Pancreas (tissue), 10 donors: ENCODE data around the gene COPG2. TPM values are rescaled to one million over a fixed set of nuclear protein-coding genes. Genes with fewer than 3 reads are reported as not detected.
"Not testable (repeated sequence)": the region's sequence is repeated elsewhere in the genome, so short reads cannot be mapped to it uniquely, and the experiment has no call there.

Experiments used
- ATAC-seq, 4 donors: fragments of 200-7000 bp; cut with Tn5 transposase; one replicate each; pipeline versions ENCODE4 v1.8.0 to v1.9.1; 2020; ENCODE audit warnings: mild to moderate bottlenecking in 4 of 4, moderate library complexity in 4 of 4
- DNase-seq, 6 donors: peaks; one replicate each; pipeline ENCODE4 v3.0.0-alpha.2; 2020
- FAIRE-seq: peaks from 2 replicates; lab custom pipeline; 2012; peaks lifted over from hg19 to GRCh38; lab: Jason Lieb, UNC
- H3K27ac ChIP-seq, 4 donors: fragments of 200-600 bp; sonication (generic); 1 replicate in 3 of 4; 2 replicates in 1 of 4; pipeline versions ENCODE4 v1.5.0 to v1.8.0; 2020
- H3K27me3 ChIP-seq, 4 donors: fragments of 200-600 bp; one replicate each; pipeline ENCODE4 v1.8.0; 2021
- H3K36me3 ChIP-seq, 3 donors: fragments of 200-600 bp; sonication (generic) in 1 of 3; one replicate each; pipeline versions ENCODE4 v1.5.0 to v1.8.0; 2020 to 2021
- H3K4me1 ChIP-seq, 3 donors: fragments of 200-600 bp; one replicate each; pipeline ENCODE4 v1.8.0; 2021
- H3K4me3 ChIP-seq, 4 donors: fragments of 200-600 bp; sonication (generic) in 2 of 4; one replicate each; pipeline versions ENCODE4 v1.5.0 to v1.8.0; 2020 to 2021
- H3K9me3 ChIP-seq, 4 donors: fragments of 200-600 bp; one replicate each; pipeline ENCODE4 v1.8.0; 2021
- WGBS, 2 donors: extraction: QIAGEN DNeasy Blood & Tissue Kit; methylation state at CpG; one replicate each; pipeline ENCODE4 v1.1.7; 2013; 5-methylcytosine and 5-hydroxymethylcytosine counted together
- intact Hi-C, 3 donors: fragments of 100-400 bp; cut with DNase I; formaldehyde crosslinking; loops; one replicate each; pipeline versions ENCODE4 v1.11.1 to v1.14.2; 2022
- polyA plus RNA-seq, 2 donors: library from polyadenylated mRNA; stranded (reverse); fragments of 200-250 nt; gene quantifications; one replicate each; pipeline ENCODE4 v1.2.3, GENCODE V29; 2013
- total RNA-seq, 6 donors: library from RNA; stranded (reverse); fragmentation: NEBNext Ultra II Directional in 4 of 6; extraction: Animal tissue kit (Norgen Biotek cat#: 25700) in 4 of 6; gene quantifications; one replicate each; pipeline versions ENCODE4 v1.2.1 to v1.2.4, GENCODE V29; 2021 to 2023
- TF ChIP-seq, protein P1 (sequence below), 4 donors: fragments of 200-600 bp; sonication (generic) in 3 of 4; IDR thresholded peaks; one replicate each; pipeline versions ENCODE4 v1.5.0 to v1.8.0; 2021; ENCODE audit warnings: antibody characterized with exemption in 4 of 4
- donor health status: healthy with polysubstance abuse.
- donor health status: DM: no; HTN: no; CAD: no; lungs with moderate emphysema.
- donor health status: DM: no; HTN: no; CAD: no.
- donor health status: control.
- donor health status: control.
- donor health status: Bipolar disorder and iron deficiency.
- donor health status: DM: yes; HTN: yes; CAD: no.
- donor health status: DM: no; HTN: no; CAD: no.
- donor health status: DM: no; HTN: no; CAD: no.
- donor health status: DM: yes; HTN: yes; CAD: no.

Gene COPG2
- total and polyA plus RNA-seq, 8 donors = 3.8 to 13.5 (median 8.4) TPM

DNA sequence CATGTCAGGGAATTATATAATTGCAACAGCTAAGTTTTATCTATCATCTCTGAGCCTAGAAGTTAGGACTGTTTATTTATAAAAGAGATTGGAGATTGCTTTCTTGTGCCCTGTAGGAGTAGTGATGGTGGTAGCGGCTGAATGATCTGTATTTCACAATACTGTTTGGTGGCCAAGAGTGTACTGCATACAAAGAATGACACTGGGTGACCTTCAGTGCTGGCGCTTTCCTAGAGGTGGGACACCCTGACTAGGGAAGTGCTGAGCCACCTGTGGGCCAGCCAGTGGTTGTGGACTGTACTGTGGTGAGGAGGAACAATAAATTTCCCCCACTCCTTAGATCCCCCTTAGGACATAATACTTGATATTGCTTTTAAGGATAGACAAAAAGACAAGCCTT, 53.0 kb downstream of the COPG2 start:
- TF ChIP-seq, protein P1, sequence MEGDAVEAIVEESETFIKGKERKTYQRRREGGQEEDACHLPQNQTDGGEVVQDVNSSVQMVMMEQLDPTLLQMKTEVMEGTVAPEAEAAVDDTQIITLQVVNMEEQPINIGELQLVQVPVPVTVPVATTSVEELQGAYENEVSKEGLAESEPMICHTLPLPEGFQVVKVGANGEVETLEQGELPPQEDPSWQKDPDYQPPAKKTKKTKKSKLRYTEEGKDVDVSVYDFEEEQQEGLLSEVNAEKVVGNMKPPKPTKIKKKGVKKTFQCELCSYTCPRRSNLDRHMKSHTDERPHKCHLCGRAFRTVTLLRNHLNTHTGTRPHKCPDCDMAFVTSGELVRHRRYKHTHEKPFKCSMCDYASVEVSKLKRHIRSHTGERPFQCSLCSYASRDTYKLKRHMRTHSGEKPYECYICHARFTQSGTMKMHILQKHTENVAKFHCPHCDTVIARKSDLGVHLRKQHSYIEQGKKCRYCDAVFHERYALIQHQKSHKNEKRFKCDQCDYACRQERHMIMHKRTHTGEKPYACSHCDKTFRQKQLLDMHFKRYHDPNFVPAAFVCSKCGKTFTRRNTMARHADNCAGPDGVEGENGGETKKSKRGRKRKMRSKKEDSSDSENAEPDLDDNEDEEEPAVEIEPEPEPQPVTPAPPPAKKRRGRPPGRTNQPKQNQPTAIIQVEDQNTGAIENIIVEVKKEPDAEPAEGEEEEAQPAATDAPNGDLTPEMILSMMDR (IDR thresholded peaks at IDR 0.05) = no peak
- ATAC-seq = no peak
- Histone ChIP-seq H3K36me3 (peaks cover 0 to 5% (median 0%) of the 10 kb centered on the region in 3 donors), H3K27ac (no peak overlapping the region), H3K4me1 (no peaks in the 10 kb centered on the region), H3K4me3 (no peak overlapping the region), H3K27me3 (no peaks in the 10 kb centered on the region), H3K9me3 (no peaks in the 10 kb centered on the region)
- WGBS, 2 donors = 94 to 100% methylated on average over 2 of the region's 2 CpGs
- DNase-seq = no peak
- intact Hi-C loops = no loop called here
- FAIRE-seq = no peak

DNA sequence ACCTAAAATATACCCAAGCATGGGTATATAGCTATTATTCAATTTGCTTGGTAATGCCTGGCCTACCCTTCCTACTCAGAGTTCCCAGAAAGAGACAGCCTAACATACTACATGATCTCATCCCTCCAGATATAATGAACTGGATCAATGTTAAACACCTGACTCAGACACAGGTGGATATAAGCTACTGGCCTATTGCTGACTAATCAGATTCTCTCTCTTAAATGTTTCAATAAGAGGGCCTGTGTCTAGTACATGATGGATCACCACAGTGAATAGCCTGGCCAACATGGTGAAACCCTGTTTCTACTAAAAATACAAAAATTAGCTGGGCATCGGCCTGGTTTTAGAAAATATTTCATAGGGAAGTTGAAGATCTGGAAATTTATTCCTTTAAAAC, 54.1 kb downstream of the COPG2 start:
- WGBS, 2 donors = 86 to 94% methylated on average over 1 of the region's 1 CpG
- FAIRE-seq = no peak
- TF ChIP-seq, protein P1 (IDR thresholded peaks at IDR 0.05) = no peak
- no peaks in the 10 kb centered on the region for H3K9me3 ChIP-seq
- no peaks in the 10 kb centered on the region for H3K4me1 ChIP-seq
- intact Hi-C loops = no loop called here
- H3K27me3 ChIP-seq = no peaks in the 10 kb centered on the region
- no peak for DNase-seq
- H3K4me3 ChIP-seq = no peak overlapping the region
- no peak for ATAC-seq
- peaks cover 0 to 15% (median 0%) of the 10 kb centered on the region in 3 donors for H3K36me3 ChIP-seq
- H3K27ac ChIP-seq = no peak overlapping the region

DNA sequence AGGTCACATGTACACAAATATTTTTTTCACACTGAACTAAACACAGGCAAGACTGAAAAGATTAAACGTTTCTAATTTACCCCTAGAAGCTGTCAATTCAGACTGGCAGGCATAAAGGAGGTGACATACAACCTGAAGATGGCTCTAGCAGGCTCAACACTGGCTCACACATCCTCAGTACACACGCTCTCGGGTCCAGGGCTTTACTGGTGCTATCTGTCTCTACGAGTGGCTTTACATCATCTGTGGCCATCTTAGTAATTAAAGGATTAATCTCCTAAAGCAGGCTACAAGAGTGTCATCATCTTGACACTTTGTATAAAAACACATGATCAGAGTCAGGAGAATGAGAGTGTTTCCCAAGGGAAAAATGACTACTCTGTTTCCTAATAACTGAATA, 57.3 kb downstream of the COPG2 start:
- WGBS, 2 donors = 82 to 84% methylated on average over 4 of the region's 4 CpGs
- no peak for FAIRE-seq
- TF ChIP-seq, protein P1 (IDR thresholded peaks at IDR 0.05) = no peak
- no peaks in the 10 kb centered on the region for H3K9me3 ChIP-seq
- no peak for DNase-seq
- H3K36me3 ChIP-seq = peaks cover 0 to 15% (median 0%) of the 10 kb centered on the region in 3 donors
- no peak overlapping the region for H3K27ac ChIP-seq
- H3K4me3 ChIP-seq = no peak overlapping the region
- intact Hi-C loops = no loop called here
- ATAC-seq = no peak
- H3K27me3 ChIP-seq = no peaks in the 10 kb centered on the region
- H3K4me1 ChIP-seq = no peaks in the 10 kb centered on the region

DNA sequence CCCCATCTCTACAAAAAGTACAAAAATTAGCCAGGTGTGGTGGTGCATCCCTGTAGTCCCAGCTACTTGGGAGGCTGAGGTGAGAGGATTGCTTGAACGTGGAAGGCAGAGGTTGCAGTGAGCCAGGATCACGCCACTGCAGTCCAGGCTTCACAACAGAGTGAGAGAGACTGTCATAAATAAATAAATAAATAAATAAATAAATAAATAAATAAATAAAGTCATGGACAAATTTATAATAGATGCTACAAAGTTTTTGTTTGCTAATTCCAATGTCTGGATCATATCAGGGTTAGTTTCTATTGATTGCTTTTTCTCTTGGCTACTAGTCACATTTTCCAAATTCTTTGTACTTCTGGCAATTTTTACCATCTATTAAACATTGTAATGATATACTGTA, 61.5 kb downstream of the COPG2 start:
- H3K4me3 ChIP-seq = not testable (repeated sequence)

DNA sequence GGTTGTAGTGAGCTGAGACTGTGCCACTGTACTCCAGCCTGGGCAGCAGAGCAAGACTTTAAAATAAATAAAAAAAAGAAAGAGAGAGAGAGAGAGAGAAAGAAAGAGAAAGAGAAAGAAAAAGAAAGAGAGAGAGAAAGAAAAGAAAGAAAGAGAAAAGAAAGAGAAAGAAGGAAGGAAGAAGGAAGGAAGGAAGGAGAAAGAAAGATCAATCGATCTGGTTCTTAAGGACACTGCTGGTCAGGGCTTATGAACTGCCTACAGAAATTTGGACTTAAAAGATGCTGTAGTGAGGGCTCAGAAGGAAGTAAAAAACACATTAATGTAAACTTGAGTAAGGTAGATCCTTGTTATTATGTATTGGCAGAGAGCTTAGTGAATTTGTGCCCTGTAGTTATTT, 62.4 kb downstream of the COPG2 start:
- Histone ChIP-seq H3K27ac (no peak overlapping the region), H3K4me3 (no peak overlapping the region), H3K9me3 (no peaks in the 10 kb centered on the region), H3K36me3 (peaks cover 0 to 15% (median 0%) of the 10 kb centered on the region in 3 donors), H3K27me3 (no peaks in the 10 kb centered on the region), H3K4me1 (no peaks in the 10 kb centered on the region)
- ATAC-seq = no peak
- intact Hi-C loops = no loop called here
- no peak for DNase-seq
- no peak for FAIRE-seq
- TF ChIP-seq, protein P1 (IDR thresholded peaks at IDR 0.05) = no peak
- 85 to 96% methylated on average over 1 of the region's 1 CpG for WGBS, 2 donors

More for the DNA sequence above, 61.5 kb downstream of the COPG2 start:
- intact Hi-C loops, H3K27me3 ChIP-seq, H3K9me3 ChIP-seq, DNase-seq, ATAC-seq, H3K27ac ChIP-seq, H3K4me1 ChIP-seq, FAIRE-seq: not testable (repeated sequence)
- peaks cover 0 to 15% (median 0%) of the 10 kb centered on the region in 3 donors for H3K36me3 ChIP-seq
- 94 to 100% methylated on average over 2 of the region's 2 CpGs for WGBS, 2 donors
